ENCODE measurements around the gene PGAM1.

GRCh38 chr10:97452352-97452751 lies 26.4 kb downstream of the PGAM1 start:
- TF ChIP-seq CTCF (IDR thresholded peaks at IDR 0.05) (no peak), EP300 (IDR thresholded peaks at IDR 0.05) (no peak)

Measured in stomach (tissue), 4 donors.